ENCODE results near the gene ZFP36L2.

GRCh38 chr2:43258547-43259156 is 32.2 kb upstream of the ZFP36L2 start:
- TF ChIP-seq CTCF (IDR thresholded peaks at IDR 0.05), result no peak
- no peak for TF ChIP-seq POLR2A (IDR thresholded peaks at IDR 0.05)

All from thyroid gland (tissue), 4 donors.